Activated T-cell treated with anti-CD3 and anti-CD28 coated beads for 1 hour (primary cell): ENCODE results near the gene FBXW11.
"Not testable (repeated sequence)": the region's sequence is repeated elsewhere in the genome, so short reads cannot be mapped to it uniquely, and the experiment has no call there.

Experiments
- DNase-seq: peaks from one replicate; pipeline ENCODE4 v3.0.0-alpha.2; 2020; ENCODE audit warnings: low read depth

FBXW11 gene

DNA sequence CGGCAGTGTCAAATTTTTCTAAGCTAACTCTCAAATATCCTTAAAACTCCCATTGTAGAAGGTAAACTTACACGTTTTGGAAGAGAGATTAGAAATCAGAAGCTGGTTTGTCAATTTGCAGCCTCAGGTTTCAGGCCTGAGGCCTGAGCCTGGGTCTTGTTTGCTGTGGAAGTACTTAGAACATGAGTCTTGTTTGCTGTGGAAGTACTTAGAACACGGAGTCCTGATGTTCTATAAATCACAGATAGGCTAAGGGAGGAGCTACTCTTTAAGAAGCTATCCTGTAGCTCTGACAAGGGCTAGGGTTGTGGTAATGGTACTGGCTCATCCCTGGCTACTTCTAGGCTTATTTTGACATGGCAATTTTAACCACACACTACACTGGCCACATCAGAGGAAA is 97.8 kb downstream of the FBXW11 start:
- DNase-seq: no peak

DNA sequence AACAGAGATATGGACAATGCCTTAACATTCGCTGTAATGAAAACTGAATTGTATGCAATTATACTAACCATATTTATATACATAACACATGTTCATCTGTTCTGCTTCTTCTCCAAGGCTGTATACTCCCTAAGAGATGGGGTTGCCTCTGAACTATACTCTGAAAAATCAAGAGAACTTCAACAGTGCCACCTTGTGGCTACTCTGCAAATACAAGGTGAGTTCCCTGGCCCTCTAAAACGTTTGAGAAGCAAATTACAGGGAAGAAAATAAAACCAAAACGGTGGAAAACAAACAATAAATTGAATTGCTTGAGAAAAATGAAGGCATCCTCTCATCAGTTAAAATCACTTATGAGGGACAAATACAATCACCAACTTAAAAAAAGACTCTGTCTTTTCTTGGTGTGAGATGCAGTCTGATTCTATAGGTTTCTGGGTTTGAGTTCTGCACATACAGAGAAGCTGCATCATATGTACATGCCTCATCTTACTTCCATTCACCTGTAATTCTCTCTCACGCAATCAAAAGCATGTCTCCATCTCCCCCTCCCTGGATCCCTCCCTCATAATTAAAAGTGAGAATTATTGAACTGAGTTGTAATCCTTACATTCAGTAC is 98.6 kb downstream of the FBXW11 start:
- DNase-seq: peak; percentile 26

DNA sequence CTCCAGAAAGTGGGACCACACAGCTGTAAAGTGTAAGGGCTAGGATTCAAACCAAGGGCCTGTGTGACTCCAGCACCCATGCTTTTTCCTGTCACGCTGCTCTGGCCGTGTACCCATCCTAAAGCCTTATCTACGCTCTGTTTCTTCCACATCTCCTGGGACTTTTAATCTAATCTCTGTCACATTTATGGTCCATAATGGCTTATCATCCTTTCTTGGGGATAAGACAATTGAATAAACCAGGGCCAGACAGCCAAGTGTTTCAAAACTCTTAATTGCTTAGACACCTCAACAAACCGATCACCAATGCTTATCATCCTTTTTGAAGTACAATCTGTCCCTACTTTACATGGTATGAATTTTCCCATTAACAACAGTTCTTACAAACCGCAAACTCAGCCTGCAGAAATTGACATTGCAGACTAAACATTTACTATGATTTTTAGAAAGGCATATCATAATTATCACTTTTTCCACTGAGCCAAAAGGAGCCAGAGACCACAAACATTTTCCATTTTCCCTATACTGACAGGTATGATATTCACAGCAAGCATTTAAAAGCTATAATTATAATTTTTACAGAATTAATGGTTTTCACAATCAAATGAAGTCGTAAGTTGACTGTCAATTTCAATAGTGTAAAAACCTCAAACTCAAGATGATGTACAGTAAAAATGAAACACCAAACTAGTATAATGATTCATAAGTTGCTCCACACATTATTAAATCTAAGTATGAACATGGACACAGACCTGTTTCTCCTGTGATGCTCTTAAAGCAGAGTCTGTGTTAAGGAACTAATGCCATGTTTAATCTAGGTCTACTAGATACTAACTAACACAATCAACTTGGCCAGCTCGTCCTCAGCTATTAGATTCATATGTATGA is 99.5 kb downstream of the FBXW11 start:
- no peak for DNase-seq

DNA sequence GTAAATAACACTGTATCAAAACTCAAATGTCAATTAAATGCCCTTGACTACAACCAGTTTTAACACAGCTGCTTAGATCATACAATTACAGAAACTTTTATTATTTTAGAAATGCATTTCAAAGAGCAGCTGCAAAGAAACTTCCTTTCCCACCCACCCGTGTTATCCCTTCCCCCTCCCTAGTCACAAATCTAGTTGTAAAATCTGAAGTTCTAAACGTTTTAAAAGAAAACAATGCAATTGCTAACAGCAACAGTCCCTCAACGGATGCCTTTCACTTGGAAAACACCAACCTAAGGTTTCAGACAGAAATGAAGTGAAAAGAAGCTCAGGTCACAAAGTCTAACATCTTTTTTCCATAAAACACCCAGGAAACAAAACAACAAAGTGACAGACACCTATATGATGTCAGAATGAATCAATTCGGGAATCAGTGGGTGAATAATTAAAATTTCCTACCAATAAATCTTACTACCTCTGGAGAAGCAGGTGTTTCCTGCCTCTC is 100.3 kb downstream of the FBXW11 start:
- no peak for DNase-seq

DNA sequence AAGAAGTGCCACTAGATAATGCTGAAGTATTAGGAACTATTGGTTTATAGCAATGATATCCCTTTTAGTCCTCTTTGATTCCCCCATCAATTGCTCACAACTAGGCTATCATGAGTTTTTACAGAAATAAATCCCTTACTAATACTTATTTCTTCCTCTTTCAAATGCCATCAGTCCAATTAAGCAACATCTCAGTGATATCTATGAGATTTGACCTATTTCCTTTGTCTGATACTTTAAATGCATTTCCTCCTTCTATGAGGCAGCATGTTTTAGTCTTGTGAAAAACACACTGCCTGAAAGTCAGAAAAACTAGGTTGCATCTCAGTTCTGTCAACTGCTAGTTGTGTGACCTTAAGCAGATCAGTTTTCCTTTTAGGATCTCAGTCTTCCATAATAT is 101.6 kb downstream of the FBXW11 start:
- DNase-seq: no peak

DNA sequence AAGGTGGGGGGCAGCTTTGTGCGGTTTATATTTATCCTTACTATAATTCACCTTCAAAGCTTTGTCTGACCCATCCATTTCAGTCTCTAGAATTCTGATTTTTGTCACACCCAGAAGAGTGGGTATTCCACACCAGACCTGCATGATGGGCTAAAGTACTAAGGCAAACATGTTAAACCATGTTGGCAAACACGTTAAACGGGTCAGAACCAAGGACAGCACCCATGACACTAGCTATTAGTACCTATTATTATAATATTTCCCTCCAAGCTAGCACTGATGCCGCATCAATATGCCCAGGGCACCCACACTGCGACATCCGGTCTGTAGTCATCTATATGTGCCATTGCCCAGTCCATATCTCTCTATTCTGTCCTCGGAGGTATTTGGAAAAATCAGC is 104.7 kb downstream of the FBXW11 start:
- DNase-seq: no peak

DNA sequence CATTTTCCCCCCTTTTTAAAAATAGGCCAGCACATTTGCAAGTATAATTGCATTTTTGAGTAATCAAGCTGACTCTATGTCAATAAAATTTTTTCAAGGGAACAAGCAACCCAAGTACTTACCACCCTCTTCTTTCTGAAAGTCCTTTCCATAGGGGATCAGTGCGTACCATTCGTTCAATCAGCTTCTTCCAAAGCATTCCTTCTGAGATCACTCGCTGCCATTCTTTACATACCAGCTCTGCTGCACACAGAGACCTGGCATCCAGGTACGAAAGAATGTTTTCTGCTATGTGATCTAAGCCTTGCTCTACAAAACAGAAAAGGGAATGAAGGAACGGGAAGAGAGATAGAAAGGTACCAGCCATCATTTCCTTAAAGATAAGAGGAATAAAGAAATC is 106.6 kb downstream of the FBXW11 start:
- DNase-seq: no peak

DNA sequence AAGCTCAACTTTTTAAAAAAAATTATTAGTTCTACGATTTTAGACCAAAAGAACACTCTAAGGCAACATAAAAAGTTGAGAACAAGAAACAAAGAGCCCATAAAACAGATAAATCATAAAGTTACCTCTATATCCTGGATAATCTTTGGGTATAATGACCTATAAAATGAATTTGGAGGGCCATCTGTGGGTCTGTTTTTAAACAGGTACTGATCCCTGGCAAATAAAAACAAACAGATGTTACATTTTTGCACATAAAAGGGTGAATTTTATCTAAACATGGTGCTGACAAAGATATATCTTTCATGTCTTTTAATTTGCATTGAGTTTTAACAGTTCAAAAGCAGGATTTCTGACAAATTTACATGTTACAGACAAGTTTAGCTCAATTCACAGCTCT is 107.6 kb downstream of the FBXW11 start:
- DNase-seq: no peak

DNA sequence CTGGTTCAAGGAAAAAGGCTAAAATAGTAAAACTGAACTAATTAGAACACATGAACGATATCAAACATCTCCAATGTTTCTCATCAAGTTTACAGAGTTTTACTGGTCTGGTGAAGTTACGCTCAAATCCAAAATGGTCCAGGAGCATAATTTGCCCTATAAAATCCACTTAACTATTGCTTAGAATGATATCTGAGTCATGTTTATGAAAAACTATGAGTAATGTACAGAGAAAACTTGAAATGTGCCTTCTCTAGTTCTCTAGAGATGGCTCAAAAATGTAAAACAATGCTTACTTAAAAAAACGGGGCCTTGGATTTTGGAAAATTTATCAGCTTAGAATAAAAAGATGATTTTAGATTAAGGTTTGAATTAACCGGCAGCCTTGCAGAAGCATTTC is 108.1 kb downstream of the FBXW11 start:
- no peak for DNase-seq

DNA sequence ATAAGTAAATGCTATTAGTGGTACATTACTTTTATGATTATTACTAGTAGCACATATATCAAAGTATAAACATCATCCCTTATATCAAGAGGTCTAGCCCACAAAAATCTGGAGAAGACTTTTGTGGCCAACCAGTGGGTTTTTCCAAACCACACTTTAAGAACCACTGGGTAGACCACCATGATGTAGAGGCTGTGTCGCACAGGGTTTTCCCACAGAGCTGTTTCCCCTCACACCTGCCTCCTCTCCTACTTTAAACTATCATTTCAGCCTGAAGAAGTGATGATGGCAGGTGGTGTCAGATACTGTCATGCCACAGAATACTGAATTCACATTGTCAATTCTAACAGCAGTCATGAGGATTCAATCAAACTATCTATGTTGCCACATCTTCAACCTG is 109.2 kb downstream of the FBXW11 start:
- no peak for DNase-seq

DNA sequence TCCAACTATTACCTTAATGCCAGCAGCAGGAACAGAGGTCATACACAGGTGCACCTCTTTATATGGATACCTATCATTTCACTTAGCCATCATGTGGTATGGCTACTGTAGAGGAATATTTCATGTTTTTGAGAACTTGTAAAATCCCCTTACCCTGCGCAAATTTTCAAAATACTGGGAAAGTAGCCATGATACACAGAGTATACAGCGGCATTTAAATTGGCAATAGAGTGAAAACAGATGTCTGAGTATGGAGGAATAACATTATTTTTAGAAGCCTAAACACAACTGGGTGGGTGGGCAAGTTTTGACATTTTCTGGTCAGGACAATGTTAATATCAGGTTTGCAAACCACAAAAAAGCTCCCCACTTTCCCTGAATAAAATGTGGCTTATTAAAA is 111.4 kb downstream of the FBXW11 start:
- no peak for DNase-seq

DNA sequence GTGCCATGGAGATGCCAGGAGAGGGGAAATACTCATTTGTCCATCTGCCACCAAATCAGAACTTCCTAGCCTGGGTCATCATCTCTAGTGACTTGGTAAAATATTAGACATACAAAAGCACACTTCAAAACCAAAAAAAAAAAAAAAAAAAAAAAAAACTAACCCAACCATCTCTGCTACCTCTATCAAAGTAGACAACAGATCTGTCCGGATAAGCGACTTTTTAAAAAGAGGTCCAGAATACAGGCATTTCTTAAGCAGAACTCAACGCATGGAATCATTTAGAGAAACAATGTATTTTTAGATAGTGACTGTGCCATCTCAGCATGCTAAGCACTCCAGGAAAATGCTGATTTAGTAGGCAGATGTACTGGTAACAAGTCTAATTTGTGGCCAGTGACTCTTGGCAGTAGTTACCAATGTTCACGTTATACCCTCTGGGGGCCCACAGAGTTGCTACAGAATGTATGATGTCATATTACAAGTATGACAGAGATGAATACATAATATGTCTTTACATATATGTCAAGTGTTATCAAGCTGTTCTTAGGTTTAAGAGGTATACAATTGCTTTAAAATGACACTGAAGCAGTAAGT is 113.0 kb downstream of the FBXW11 start:
- no peak for DNase-seq

DNA sequence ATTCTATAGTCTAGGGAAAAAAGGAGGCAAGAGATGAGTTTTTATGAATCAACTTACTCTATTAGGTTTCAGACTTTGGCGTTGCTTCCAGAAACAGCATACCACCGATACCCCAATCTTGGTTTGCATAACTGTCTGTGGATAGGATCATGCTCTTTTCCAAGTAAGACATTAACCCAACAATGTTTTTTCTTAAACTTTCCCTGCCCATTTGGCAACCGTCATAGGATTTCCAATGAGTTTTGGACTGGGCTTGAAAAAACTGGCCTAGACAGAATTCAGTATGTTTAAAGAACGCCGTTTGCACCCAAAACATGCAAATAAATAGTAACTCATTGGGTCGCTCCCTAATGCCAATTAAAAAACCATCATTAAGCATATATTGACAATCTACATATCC is 114.8 kb downstream of the FBXW11 start:
- no peak for DNase-seq

DNA sequence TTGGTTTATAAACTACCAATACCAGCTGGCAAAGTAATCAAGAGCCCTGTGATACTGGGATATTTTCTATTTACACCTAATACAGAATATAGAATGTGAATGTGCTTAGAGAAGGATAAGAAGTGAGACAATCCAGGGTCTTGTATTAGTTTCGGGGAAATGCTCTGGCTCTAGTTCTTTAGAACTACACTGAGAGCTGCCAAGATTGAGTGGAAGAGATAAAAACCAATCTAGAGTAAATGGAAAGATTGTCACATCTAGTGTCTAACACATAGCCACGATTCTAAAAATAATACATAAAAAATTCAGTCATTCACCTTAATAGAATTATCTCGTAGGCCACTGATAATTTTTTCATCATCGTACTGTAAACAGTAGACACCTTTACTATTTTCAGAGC is 115.3 kb downstream of the FBXW11 start:
- DNase-seq: no peak

DNA sequence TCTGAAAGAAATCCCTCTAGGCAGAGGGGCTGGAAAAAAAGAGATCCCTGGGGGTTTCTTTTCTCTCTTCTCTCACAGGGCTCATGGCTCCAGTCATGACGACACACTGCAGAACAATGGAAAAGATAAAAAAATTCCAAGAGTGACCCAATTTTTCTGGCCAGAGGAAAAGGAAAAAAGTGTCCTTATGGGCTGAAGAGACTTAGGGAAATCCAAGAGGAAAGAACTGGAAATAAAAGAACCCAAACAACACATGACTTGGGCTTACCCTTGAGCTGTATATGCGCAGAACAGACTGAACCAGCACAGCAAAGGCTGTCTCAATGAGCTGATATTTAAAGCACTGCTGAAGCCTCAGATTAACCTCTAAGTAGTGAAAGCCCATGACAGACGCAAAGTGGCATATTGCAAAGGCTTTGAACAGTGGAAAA is 118.4 kb downstream of the FBXW11 start:
- no peak for DNase-seq

DNA sequence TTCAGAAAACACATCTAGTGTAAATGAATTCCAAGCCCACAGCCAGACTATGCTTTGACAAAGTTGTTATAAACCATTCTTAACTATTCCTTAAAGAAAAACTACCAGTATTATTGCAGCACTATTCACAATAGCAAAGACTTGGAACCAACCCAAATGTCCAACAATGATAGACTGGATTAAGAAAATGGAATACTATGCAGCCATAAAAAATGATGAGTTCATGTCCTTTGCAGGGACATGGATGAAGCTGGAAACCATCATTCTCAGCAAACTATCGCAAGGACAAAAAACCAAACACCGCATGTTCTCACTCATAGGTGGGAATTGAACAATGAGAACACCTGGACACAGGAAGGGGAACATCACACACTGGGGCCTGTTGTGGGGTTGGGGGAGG is 120.4 kb downstream of the FBXW11 start:
- not testable (repeated sequence) for DNase-seq

DNA sequence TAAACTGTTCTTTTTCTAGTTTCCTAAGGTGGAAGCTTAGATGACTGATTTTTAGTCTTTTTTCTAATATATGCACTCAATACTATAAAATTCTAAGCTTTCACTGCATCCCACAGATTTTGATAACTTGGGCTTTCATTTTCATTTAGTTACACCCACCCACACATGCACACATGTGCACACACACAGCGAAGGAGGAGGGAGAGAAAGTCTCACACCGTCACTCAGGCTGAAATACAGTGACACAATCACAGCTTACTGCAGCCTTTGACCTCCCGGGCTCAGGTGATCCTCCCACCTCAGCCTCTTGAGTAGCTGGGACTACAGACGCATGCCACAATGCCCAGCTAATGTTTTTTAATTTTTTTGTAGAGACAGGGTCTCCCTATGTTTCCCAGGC is 124.3 kb downstream of the FBXW11 start:
- no peak for DNase-seq

DNA sequence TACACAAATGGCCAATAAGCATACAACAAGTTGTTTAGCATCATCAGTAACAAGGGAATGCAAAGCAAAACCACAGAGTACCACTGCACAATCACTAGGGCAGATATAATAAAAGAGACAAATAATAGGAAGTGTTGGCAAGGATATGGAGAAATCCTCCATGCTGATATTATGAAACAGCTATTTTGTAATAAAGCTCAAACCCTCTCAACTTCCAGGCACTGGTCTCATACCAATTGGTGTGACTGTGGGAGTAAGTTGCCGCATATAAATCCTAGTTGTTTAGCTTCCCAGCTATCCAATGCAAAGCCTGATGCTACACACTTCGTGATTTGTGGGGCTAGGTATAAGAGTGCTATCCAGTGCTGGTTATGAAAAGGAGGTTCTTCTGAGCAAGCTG is 132.2 kb downstream of the FBXW11 start:
- DNase-seq: no peak

DNA sequence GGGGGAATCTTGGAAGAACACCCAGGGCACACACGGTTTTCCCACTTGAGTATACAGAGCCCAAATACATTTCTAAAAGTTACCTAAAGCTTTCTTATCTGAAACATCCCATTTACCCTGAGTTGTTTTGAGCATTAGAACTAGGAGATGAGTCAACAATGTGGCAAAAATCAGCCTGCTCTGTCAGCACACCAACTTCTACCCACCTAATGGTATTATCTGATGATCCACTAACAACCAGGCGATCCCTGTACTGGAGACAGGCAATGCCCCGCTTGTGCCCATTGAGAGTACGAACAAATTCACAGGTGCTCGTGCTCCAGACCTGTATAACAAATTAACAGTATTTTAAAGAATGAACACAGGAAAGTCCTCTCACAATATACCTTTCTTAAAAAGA is 133.8 kb downstream of the FBXW11 start:
- DNase-seq: no peak

DNA sequence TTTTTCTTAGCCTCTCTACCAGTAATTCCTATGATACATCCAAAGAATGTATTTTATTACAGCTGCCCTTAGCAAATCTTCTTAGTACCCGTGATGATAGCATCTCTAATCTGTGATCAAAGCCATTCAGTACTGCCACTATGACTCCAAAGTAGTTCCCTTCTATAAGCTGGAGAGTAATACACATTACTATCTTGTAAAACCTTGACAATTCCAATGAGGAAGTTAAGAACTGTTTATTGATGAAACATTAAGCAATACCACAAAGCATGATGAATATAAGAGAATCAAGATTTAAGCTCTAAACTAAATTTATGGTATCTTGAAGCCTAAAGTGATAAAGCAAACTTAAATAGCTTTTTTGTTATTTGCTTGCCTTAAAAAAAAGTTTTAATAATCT is 134.7 kb downstream of the FBXW11 start:
- no peak for DNase-seq

DNA sequence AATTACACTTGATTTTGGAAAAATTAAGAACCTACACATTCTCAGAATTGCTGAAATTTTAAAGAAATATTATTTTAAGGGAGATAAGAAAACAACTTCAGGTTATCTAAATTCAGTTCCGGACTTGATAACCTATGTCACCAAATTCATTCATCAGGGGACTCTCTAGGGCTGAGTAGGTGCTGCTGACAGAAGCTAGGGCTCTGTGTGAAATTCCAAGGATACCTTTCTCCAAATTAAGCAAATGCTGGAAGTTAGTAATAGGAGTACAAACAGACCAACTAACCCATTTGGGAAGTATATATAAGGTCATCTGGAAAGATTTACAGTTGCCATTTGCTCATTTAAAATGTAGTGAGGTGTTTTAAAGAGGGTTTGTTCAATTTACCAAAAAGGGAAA is 136.5 kb downstream of the FBXW11 start:
- DNase-seq: no peak

DNA sequence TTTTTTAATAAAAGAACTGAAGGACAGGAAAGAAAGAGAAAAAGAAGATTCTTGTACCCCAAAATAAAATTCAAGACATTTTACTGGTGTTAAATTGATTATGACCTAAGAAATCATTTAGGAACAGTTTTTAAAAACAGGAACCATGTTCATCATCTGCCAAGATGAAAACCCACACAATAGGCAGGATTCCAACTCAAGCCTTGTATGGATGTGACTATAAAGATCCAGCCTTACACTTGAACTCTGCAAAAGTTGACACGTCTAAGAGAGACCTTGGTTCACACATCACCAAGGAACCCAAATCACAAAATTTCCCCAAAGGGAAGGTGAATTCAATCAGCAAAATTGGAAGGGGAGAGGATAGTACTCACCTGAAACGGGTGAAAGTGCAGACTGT is 138.2 kb downstream of the FBXW11 start:
- DNase-seq: no peak

DNA sequence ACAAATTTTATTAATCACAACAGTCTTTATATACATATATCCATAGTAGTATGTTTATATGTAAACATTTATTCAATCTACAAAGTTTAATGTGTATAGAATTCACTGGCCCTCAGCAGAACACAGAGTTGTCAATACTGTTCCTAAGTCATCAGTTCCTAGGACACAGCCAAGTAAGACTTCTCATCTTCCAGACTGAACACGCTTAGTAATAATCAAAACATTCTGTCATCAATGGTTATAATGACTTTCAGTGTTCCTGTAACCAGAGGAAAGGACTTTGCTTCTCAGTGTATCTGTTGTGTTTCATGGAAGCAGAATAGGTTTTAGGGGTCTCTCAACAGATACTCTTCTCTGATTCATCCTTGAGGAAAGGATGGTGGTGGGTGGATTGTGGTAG is 138.7 kb downstream of the FBXW11 start:
- DNase-seq: no peak
